ENCODE results near the gene CARD18.

CARD18 gene

DNA sequence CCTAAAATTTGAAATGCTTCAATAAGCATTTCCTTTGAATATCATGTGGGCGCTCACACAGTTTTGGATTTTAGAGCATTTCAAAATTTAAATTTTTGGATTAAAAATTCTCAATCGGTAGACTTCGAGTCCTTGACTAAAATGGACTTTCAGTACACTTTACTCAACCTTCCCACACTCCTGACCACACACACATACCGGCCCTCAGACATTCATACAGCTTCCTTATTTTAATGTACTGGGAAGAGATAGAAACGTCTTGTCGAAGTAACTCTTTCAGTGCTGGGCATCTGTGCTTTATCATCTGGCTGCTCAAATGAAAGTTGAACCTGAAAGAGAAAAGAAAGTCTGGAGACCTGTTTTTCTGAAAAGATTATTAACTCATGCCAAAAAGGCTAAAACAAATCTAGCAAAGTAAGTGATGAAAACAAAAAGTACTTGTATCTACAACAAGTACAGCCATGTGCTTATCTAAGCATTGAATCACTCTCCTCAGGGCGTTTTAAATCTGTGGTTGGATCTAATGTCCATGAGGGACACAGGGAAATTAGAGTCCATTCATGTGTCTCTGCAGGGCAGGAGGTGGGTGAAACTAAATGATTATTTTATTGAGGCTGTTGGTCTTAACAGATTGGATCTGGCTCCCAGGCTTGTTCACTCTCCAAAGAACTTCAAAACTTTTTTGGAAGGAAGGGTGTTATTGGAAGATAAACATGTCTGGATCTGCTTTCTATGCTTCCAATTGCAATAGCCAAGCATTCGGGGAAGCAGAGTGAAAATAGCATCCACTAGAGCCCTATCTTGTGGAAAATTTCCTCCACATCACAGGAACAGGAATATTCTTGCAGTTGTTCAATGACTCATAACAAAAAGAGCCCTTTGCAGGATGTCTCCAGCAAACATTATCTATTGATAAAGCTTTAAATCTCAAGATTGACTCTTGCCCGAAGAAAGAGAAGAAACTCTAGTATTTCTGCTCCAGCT, 47.0 kb downstream of the CARD18 start:
- no peak for TF ChIP-seq CTCF (IDR thresholded peaks at IDR 0.05)
- Histone ChIP-seq H3K9me3 (no peaks in the 10 kb centered on the region), H3K27ac (no peak overlapping the region), H3K4me1 (no peaks in the 10 kb centered on the region), H3K4me3 (no peak overlapping the region), H3K27me3 (no peaks in the 10 kb centered on the region), H3K36me3 (no peaks in the 10 kb centered on the region)
- no peak for DNase-seq
- intact Hi-C loops (cut with DNase I; ENCODE audit: low total_unique reads) = no loop called here

All from tibial artery (tissue), 4 donors.